CD4-positive, alpha-beta T cell treated with Interleukin-6 for 4 hours (primary cell): ENCODE measurements around the gene IL17RD.

Experiments
- DNase-seq: peaks from one replicate; pipeline ENCODE4 v3.0.0-alpha.2; 2020; ENCODE audit warnings: mixed read lengths

IL17RD gene

DNA sequence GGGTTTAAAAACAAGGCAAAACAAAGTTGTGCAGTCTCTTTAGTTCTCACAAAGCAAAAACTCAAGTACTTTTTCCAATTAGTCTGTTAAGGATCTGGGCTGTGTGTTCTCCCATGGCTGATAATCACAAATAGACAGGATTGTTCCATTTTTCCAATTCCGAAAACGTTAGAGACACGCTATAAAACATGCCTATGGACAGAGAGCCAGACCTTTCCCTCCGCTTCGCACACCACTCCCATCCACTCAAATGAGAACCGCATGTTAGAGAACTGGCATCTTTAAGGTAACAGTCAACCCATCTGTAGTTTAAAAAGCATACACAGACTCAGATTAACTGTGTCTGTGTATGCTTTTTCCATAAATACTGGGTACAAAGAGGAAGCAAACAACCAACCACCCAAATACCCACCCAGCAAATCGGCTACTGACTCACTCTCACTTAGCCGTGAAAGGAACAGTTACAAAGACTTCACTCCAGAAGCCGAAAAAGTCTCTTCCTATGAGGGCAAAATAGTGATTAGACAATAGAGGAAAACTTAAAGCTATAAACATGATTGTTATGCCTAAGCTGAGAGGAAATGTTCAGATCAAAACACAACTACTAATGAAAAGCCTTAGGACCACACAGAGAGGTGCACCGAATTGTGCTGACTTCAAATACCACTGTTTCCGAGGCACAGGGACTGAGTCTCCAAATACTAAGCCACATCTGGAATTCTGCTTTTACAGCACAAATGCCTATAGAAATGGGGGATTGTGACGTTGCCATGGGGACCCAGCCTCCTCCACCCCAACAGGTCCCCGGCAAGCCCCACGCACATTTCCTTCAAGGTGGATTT lies 36.1 kb downstream of the IL17RD start:
- no peak for DNase-seq

DNA sequence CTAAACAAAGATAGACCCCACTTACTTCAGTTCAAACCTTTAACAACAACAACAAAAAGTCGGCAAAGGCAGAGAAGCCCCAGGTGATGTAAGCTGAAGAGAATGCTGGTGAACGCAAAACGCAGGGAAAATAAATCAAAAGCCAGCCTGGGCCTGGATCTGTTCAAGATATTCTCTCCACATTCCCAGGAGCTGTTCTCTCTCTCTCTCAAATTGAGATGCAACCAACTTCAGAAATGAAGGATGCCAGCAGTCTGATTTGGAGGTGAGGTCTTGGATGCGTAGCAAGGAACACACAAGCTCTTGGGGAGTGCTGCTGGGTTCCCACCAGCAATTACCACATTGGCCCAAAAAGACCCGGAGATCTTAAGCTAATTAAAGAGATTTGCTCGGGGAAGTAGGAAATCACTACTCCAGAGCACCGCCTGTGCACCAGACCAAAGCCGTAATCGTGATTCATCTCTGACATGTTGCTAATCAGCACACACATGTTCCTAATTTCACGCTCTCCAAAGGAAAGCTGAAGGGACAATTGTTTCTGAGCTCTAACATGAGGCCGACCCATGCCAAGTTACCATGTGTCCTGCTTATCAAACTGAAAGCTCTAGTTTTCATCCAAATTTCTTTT lies 37.1 kb downstream of the IL17RD start:
- no peak for DNase-seq

DNA sequence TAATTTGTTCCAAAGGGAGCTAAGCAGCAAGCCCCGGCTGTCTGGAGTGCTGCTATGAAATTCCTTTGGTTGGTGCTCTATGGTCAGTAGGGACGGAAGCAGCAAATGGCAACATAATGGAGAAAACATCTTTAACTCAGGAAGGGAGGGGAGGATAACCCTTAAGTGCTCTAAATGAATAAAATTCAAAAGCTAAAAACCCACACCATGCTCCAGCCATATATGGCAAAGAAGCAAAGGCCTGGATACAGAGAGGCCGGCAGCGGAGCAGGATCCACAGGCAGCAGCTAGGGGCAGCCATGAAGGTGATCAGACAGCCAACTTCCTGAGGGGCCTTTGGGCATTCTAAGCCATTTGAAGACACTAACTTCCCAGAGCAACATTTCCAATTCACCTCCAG lies 38.9 kb downstream of the IL17RD start:
- no peak for DNase-seq

DNA sequence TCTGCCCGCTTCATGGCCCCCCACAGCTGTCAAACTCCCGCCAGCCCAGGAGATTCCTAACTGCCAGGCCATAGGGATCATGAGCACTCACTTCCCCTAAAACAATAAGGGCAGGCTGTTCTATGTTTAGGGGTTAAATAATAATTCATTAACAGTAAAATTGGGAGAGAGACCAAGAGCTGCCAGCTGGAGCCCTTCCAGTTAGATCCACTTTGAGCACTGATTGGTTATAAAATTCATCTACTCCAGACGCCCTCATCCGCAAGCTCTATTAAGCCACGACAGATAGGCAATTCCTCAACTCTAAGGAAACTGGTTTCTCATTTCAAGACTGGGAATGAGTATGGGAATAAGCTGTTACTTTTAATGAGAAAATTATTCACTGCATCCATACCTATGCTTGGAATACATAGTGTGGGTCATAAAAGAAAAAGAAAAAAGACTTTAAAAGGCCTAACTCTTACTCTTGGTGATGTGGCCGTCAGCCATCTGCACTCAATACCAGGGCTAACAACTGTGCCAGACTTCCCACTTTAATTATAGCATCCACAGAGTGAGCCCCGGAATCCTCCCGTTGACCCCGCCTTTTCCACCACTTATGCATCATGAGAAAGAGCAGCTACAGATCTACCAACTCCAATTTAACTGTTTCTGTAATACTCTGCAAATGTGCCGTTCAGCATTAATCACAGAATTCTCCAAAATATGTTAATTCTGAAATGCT lies 44.5 kb downstream of the IL17RD start:
- no peak for DNase-seq

DNA sequence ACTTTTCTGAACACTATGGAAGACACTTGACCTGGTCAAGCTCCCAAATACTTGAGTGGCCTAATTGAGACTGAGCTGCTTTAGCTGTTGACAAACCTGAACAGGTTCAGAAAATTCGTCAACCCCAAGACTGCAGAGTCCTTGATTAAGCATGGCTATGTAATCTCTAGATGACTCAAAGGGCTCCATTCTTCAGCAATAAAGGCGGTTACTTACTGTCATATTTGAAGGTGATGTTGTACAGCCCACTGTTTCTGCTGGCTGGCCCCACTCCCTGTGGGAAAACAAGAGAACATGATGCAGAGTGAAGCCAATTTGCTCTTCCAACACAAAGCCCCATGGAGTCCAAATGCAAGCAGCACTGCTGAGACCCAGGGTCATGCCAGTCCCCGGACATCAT lies 45.1 kb downstream of the IL17RD start:
- DNase-seq = no peak

- no peak for DNase-seq
These were observed 46.9 kb downstream of the IL17RD start for GRCh38 chr3:57118254-57118653.

- no peak for DNase-seq
These were observed 48.7 kb downstream of the IL17RD start for GRCh38 chr3:57116501-57116900.

- no peak for DNase-seq
These were observed 52.9 kb downstream of the IL17RD start for GRCh38 chr3:57112206-57112605.

- DNase-seq = no peak
These were observed 54.4 kb downstream of the IL17RD start for GRCh38 chr3:57110798-57111197.

DNA sequence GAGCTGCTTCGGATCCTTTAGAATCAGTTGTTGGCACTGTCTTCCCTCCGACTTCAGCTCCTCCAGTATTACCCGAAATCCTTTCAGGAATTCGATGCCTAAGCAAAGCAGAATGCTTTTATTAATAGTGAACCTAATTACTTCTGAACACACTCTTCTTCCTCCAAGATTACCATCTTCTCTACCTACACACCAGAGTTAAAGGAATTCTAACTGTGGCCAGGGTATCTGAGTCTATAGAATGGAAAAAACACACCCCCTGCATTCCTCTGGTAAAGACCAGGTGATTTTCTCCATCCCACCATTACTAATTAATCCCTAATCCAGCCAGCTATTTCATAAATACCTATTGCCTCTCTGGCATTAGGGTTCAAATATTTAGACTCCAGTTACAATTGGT lies 54.9 kb downstream of the IL17RD start:
- no peak for DNase-seq

GRCh38 chr3:57109437-57110199 lies 55.5 kb downstream of the IL17RD start:
- no peak for DNase-seq

GRCh38 chr3:57108684-57109083 lies 56.5 kb downstream of the IL17RD start:
- DNase-seq = no peak

DNA sequence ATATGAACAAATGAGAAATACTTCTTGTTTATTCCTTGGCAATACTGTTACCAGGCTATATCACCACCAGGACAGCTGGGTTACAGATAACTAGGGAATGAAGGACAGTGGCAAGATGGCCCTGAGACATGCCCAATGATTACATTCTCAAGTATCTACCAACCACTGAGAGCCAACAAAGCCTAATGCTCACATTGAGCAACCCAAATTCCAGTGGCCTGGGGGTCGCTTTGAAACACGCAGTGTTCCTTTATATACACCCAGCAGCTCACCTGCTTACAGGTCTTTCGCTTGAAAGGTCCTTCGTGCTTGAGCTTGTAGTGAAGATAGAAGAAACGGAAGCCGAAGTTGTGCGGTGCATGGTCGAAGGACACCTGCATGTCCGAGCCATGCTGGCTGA lies 59.6 kb downstream of the IL17RD start:
- DNase-seq = no peak

DNA sequence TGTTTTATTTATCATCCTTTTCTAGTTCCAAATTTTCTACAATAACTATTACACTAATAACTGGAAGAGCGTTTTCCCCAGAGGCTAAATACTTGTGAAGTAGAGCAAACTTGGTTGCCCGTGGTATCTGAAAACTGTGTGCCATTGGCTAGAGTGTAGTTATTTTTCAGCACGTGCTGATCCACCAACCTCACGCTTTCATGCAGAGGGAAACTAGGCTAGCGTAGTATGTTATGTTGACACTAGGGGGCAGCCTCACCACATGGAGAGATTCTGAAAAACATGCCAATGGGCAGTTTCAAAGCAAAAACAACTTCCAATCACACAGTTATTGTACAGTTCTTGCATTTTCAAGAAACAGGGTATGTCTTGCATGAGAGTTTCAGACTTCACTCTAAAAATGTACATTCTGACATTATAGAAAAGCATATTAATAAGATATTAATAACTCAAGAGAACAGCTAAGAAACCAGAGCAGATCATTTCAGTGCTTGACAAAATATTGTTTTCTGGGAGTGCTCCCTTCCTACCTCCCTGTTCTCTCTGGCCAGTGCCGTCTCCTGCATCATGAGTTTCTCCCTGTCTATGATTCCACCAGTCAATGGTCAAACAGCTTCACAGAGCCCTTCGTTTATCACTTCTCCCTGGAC lies 65.0 kb downstream of the IL17RD start:
- DNase-seq = peak; percentile 59

- DNase-seq = no peak
These were observed 66.5 kb downstream of the IL17RD start for GRCh38 chr3:57098418-57099310.

DNA sequence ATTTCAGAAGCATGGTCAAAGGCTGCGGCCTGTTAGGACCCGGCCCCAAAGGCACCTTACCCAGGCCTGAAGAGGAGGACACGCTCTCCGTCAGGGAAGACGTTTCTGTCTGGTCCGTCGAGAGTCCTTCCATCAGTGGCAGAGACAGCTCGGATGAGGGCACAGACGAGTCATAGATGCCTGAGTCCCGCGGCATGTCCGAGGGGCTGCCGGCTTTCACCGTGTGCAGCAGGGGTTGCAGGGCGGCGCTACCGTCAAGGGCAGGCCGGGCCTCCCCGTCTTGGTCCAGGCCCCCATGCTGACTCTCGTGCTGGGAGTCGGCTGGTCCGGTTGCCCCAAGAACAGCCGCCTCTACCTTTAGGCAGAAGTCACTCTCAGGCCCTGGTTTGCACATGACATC lies 67.6 kb downstream of the IL17RD start:
- no peak for DNase-seq

GRCh38 chr3:57095363-57095762 lies 69.8 kb downstream of the IL17RD start:
- DNase-seq = no peak

DNA sequence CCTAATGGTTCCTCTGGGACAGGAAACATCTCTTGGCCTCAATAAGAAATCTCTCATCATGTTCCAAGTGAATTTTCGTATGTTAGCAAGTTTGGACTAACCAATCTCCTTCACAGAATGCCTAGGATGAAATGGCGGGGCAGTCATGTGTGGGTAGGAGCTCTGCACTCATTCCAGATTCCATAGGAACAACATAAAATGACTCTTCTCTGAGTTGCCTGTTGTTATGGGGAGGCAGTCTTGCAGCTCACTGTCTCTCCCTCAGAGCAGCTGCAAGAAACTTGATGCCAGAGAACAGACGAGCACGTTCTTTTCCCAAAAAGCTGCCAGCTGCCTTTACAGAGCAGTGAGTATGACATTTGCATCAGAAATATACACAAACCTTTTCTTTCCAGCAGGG lies 70.6 kb downstream of the IL17RD start:
- no peak for DNase-seq

DNA sequence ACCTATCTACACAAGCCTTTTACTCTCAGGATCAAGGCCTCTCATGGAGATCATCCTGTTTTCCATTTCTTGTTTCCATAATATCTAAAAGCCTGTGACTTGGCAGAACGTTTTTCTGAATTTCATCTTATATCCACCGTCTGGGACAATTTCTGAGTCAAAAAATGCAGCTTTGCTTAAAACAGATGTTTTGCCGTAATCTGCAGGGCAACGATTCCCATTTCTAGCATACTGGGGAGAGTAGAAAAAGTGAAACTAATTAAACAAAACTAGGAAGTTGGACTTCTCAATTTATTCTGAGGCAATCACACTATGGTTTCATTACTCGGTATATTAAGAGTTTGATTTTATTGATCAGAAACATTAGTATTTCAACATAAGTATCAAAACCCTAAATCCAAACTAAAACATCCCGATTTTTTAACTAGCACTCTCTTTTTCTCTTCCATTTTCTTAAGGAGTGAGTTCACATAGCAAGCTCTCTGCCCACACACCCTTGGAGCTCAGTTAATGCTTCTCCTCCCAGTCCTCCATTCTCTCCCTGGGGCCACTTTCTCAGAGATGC lies 71.1 kb downstream of the IL17RD start:
- DNase-seq = no peak

GRCh38 chr3:57093489-57093888 lies 71.7 kb downstream of the IL17RD start:
- DNase-seq = no peak
